Measurements from ENCODE around the gene SPNS2. TPM values are rescaled to one million over a fixed set of nuclear protein-coding genes. Genes with fewer than 3 reads are reported as not detected.

SPNS2 gene
- total RNA-seq, 1 experiment from 2014 or later = 1.6 TPM

GRCh38 chr17:4515501-4515900, 16.8 kb downstream of the SPNS2 start:
- intact Hi-C loops (cut with micrococcal nuclease) = no loop called here
- H3K79me2 ChIP-seq (ENCODE audit: insufficient read depth, low read length) = no peaks in the 10 kb centered on the region
- no peaks in the 10 kb centered on the region for H3K9me2 ChIP-seq (ENCODE audit: insufficient read depth)
- no peaks in the 10 kb centered on the region for H3K36me3 ChIP-seq (ENCODE audit: control insufficient read depth in 1 of 2, insufficient read depth in 2 of 2, low read length in 2 of 2)
- no TSS peak for BruUV-seq (replicated peaks)
- H3K9ac ChIP-seq (ENCODE audit: low read length) = no peak overlapping the region
- ATAC-seq = no peak; the same call in 1 of the 2 replicates
- ChIA-PET CTCF (no interaction called here), RAD21 (ENCODE audit: low non-redundant PET in 1 of 2, low total read pairs in 2 of 2, uncharacterized antibody in 2 of 2, unreplicated experiment in 2 of 2) (no interaction called here), POLR2A (interaction anchor here (1.3 kb wide), 1 partner anchor 40 kb away, joined by 3 read pairs; the partner anchor contains the start of gene MYBBP1A)
- peaks cover 21 to 31% of the 10 kb centered on the region in 2 experiments for H3K4me1 ChIP-seq (ENCODE audit: control insufficient read depth in 1 of 2, insufficient read depth in 2 of 2, low read length in 2 of 2)
- H4K20me1 ChIP-seq (ENCODE audit: insufficient read depth) = no peaks in the 10 kb centered on the region
- H2AFZ ChIP-seq (ENCODE audit: low read depth, low read length, poor library complexity, severe bottlenecking) = no peak overlapping the region
- no peak for TF ChIP-seq POLR2AphosphoS5 (IDR thresholded peaks at IDR 0.05; ENCODE audit: low read depth, low read length)
- TF ChIP-seq JUND (IDR thresholded peaks at IDR 0.05) = no peak
- no peak for TF ChIP-seq EGR1 (IDR thresholded peaks at IDR 0.05; ENCODE audit: low read depth)
- no peak for TF ChIP-seq TCF7L2 (IDR thresholded peaks at IDR 0.05; ENCODE audit: borderline replicate concordance, extremely low read depth, insufficient read depth, insufficient read length)
- TF ChIP-seq ELF1 (IDR thresholded peaks at IDR 0.05; ENCODE audit: borderline replicate concordance, low read depth) = no peak
- no peak for TF ChIP-seq RAD21 (IDR thresholded peaks at IDR 0.05; ENCODE audit: low read depth)
- TF ChIP-seq SIN3A (IDR thresholded peaks at IDR 0.05; ENCODE audit: low read depth) = no peak
- TF ChIP-seq MAX (IDR thresholded peaks at IDR 0.05) = no peak
- DNase-seq (ENCODE audit: low read depth, low spot score) = no peak
- peak overlapping the region; percentile 1; the same call in 1 of the 2 replicates for H3K27ac ChIP-seq (ENCODE audit: low read depth, low read length)
- H3K27me3 ChIP-seq (ENCODE audit: insufficient read depth, low read length) = no peaks in the 10 kb centered on the region
- H3K4me2 ChIP-seq (ENCODE audit: low read length) = peak overlapping the region; percentile 31
- H3K9me3 ChIP-seq (ENCODE audit: control insufficient read depth in 1 of 2, insufficient read depth in 1 of 2, low read depth in 1 of 2, low read length in 2 of 2) = no peaks in the 10 kb centered on the region
- no peak overlapping the region for H3K4me3 ChIP-seq (replicated peaks in 1 of 2; ENCODE audit: low read depth in 1 of 2, low read length in 2 of 2)

GRCh38 chr17:4516735-4517134, 18.1 kb downstream of the SPNS2 start:
- CTCF ChIA-PET = interaction anchor here (0.8 kb wide), 1 partner anchor 96 kb away, joined by 3 read pairs; no protein-coding TSS in a partner anchor
- no peaks in the 10 kb centered on the region for H3K79me2 ChIP-seq (ENCODE audit: insufficient read depth, low read length)
- RAD21 ChIA-PET (ENCODE audit: low non-redundant PET in 1 of 2, low total read pairs in 2 of 2, uncharacterized antibody in 2 of 2, unreplicated experiment in 2 of 2) = no interaction called here
- no peaks in the 10 kb centered on the region for H4K20me1 ChIP-seq (ENCODE audit: insufficient read depth)
- ATAC-seq = no peak
- no peak for DNase-seq (ENCODE audit: low read depth, low spot score)
- no peak overlapping the region for H3K27ac ChIP-seq (ENCODE audit: low read depth, low read length)
- H3K4me2 ChIP-seq (ENCODE audit: low read length) = no peak overlapping the region
- no peaks in the 10 kb centered on the region for H3K9me2 ChIP-seq (ENCODE audit: insufficient read depth)
- no peak overlapping the region for H3K9ac ChIP-seq (ENCODE audit: low read length)
- no peaks in the 10 kb centered on the region for H3K36me3 ChIP-seq (ENCODE audit: control insufficient read depth in 1 of 2, insufficient read depth in 2 of 2, low read length in 2 of 2)
- no peaks in the 10 kb centered on the region for H3K9me3 ChIP-seq (ENCODE audit: control insufficient read depth in 1 of 2, insufficient read depth in 1 of 2, low read depth in 1 of 2, low read length in 2 of 2)
- intact Hi-C loops (cut with micrococcal nuclease) = no loop called here
- POLR2A ChIA-PET = interaction anchor here (1.3 kb wide), 1 partner anchor 38 kb away, joined by 3 read pairs; the partner anchor contains the start of gene MYBBP1A
- H3K27me3 ChIP-seq (ENCODE audit: insufficient read depth, low read length) = no peaks in the 10 kb centered on the region
- no peak overlapping the region for H2AFZ ChIP-seq (ENCODE audit: low read depth, low read length, poor library complexity, severe bottlenecking)
- BruUV-seq (replicated peaks) = no TSS peak
- TF ChIP-seq EZH2phosphoT487 (IDR thresholded peaks at IDR 0.05; ENCODE audit: borderline replicate concordance) = no peak
- TF ChIP-seq ZBTB33 (IDR thresholded peaks at IDR 0.05; ENCODE audit: extremely low read depth, insufficient replicate concordance, low read length) = no peak
- TF ChIP-seq ELF1 (IDR thresholded peaks at IDR 0.05; ENCODE audit: borderline replicate concordance, low read depth) = no peak
- no peak for TF ChIP-seq EZH2 (IDR thresholded peaks at IDR 0.05)
- TF ChIP-seq SIN3A (IDR thresholded peaks at IDR 0.05; ENCODE audit: low read depth) = no peak
- TF ChIP-seq ATF3 (IDR thresholded peaks at IDR 0.05) = no peak
- no peak for TF ChIP-seq POLR2A (IDR thresholded peaks at IDR 0.05; ENCODE audit: borderline replicate concordance, extremely low read depth, insufficient read depth, insufficient read length)
- no peak for TF ChIP-seq ZNF274 (IDR thresholded peaks at IDR 0.05; ENCODE audit: low read depth, low read length)
- no peak for TF ChIP-seq RAD21 (IDR thresholded peaks at IDR 0.05; ENCODE audit: low read depth)
- no peak for TF ChIP-seq CEBPB (IDR thresholded peaks at IDR 0.05; ENCODE audit: low read depth)
- no peak for TF ChIP-seq FOSL1 (IDR thresholded peaks at IDR 0.05; ENCODE audit: low read depth)
- no peak for TF ChIP-seq MAX (IDR thresholded peaks at IDR 0.05)
- no peak for TF ChIP-seq ZFX (IDR thresholded peaks at IDR 0.05)
- no peak for TF ChIP-seq EGR1 (IDR thresholded peaks at IDR 0.05; ENCODE audit: low read depth)
- TF ChIP-seq TCF7L2 (IDR thresholded peaks at IDR 0.05; ENCODE audit: borderline replicate concordance, extremely low read depth, insufficient read depth, insufficient read length) = no peak
- TF ChIP-seq JUND (IDR thresholded peaks at IDR 0.05) = no peak
- no peak for TF ChIP-seq SRF (IDR thresholded peaks at IDR 0.05; ENCODE audit: low read depth)
- peaks cover 21 to 35% of the 10 kb centered on the region in 2 experiments for H3K4me1 ChIP-seq (ENCODE audit: control insufficient read depth in 1 of 2, insufficient read depth in 2 of 2, low read length in 2 of 2)
- no peak overlapping the region for H3K4me3 ChIP-seq (replicated peaks in 1 of 2; ENCODE audit: low read depth in 1 of 2, low read length in 2 of 2)

All from HCT116 (cell line).